K562 (cell line): ENCODE measurements around the gene CD40. TPM values are rescaled to one million over a fixed set of nuclear protein-coding genes. Genes with fewer than 3 reads are reported as not detected.

Source experiments
- CEBPZ ChIP-seq: fragments of 150-350 bp; IDR thresholded peaks from 2 replicates; pipeline ENCODE4 v1.6.1; 2014; ENCODE audit warnings: low read depth, mild to moderate bottlenecking, low read length, borderline replicate concordance
- CHD4 ChIP-seq: fragments of 200-600 bp; sonication (generic); IDR thresholded peaks from 3 replicates; pipeline ENCODE4 v1.6.1; 2012; ENCODE audit warnings: low read depth, mild to moderate bottlenecking, mixed read lengths, low read length, inconsistent platforms; ENCODE audit not compliant: insufficient read depth, insufficient replicate concordance, poor library complexity, severe bottlenecking
- CTBP1 ChIP-seq: fragments of 450-650 bp; IDR thresholded peaks from 2 replicates; pipeline ENCODE4 v1.6.1; 2016; ENCODE audit warnings: borderline replicate concordance
- JUND ChIP-seq, 2 experiments: IDR thresholded peaks; 2 replicates in 1 of 2; 3 replicates in 1 of 2; pipeline ENCODE4 v1.6.1; 2011; ENCODE audit warnings: borderline replicate concordance in 2 of 2, low read depth in 2 of 2, low read length in 2 of 2, improper control_type of control experiment in 1 of 2, missing biosample characterization in 1 of 2, missing genetic modification characterization in 1 of 2, missing genetic modification reagents in 1 of 2
- PTRF ChIP-seq: fragments of 450-650 bp; IDR thresholded peaks from 2 replicates; pipeline ENCODE4 v1.6.1; 2016; ENCODE audit warnings: mild to moderate bottlenecking, missing genetic modification characterization, missing compliant biosample characterization
- RAD51 ChIP-seq: fragments of 450-650 bp; IDR thresholded peaks from 2 replicates; pipeline ENCODE4 v1.7.1; 2016; ENCODE audit warnings: low read depth, mild to moderate bottlenecking, borderline replicate concordance
- RFX1 ChIP-seq: fragments of 450-650 bp; IDR thresholded peaks from 2 replicates; pipeline ENCODE4 v1.6.1; 2016; ENCODE audit warnings: mild to moderate bottlenecking, moderate library complexity
- SIX5 ChIP-seq, 2 experiments: IDR thresholded peaks; 2 replicates each; pipeline ENCODE4 v1.6.1; 2011; ENCODE audit warnings: low read length in 2 of 2, borderline replicate concordance in 1 of 2, low read depth in 1 of 2, mild to moderate bottlenecking in 1 of 2, moderate library complexity in 1 of 2; ENCODE audit not compliant: insufficient read depth in 1 of 2
- SMARCC2 ChIP-seq: fragments of 450-650 bp; IDR thresholded peaks from 2 replicates; pipeline ENCODE4 v1.6.1; 2017; ENCODE audit warnings: antibody characterized with exemption, moderate library complexity, mild to moderate bottlenecking, low read depth
- ZKSCAN1 ChIP-seq: fragments of 150-350 bp; IDR thresholded peaks from 2 replicates; pipeline ENCODE4 v1.6.1; 2016; ENCODE audit warnings: low read depth, low read length
- ZKSCAN8 ChIP-seq: fragments of 200-800 bp; sonication (Bioruptor generic); IDR thresholded peaks from 2 replicates; pipeline ENCODE4 v1.6.1; 2016; ENCODE audit warnings: missing genetic modification characterization, missing compliant biosample characterization
- ZNF212 ChIP-seq: fragments of 450-650 bp; formaldehyde crosslinking; IDR thresholded peaks from 2 replicates; pipeline ENCODE4 v1.4.0; 2020; ENCODE audit warnings: mild to moderate bottlenecking
- ZNF584 ChIP-seq: fragments of 200-800 bp; sonication (Bioruptor generic); IDR thresholded peaks from 2 replicates; pipeline ENCODE4 v1.6.1; 2016; ENCODE audit warnings: low read depth, mild to moderate bottlenecking, missing genetic modification characterization, missing compliant biosample characterization
- ZNF586 ChIP-seq: fragments of 450-650 bp; formaldehyde crosslinking; conservative IDR thresholded peaks from 2 replicates; pipeline ENCODE4 v1.4.0; 2020; ENCODE audit warnings: mild to moderate bottlenecking, moderate library complexity
- polyA plus RNA-seq, 8 experiments: library from polyadenylated mRNA; depleted of rRNA in 4 of 8; stranded (reverse) in 5 of 8; unstranded in 3 of 8; fragments of >200 nt; fragmentation: Nextera tagmentation in 2 of 8; fragmentation: Illumina TruSeq in 1 of 8; extraction: Ambion mirVana in 2 of 8; extraction: Trizol in 1 of 8; gene quantifications; 2 replicates each; pipeline versions ENCODE4 v1.2.1 to v1.2.3, GENCODE V29; 2011 to 2014; ENCODE audit warnings: inconsistent platforms in 1 of 8, missing spikeins in 1 of 8
- total RNA-seq, 7 experiments: library from RNA; depleted of rRNA in 6 of 7; stranded (reverse); fragments of >200 nt in 6 of 7; fragmentation: Illumina TruSeq in 2 of 7; extraction: Trizol in 2 of 7; gene quantifications; 2 replicates each; pipeline versions ENCODE4 v1.2.1 to v1.2.3, GENCODE V29; 2011 to 2021; ENCODE audit warnings: low replicate concordance in 1 of 7
- TF ChIP-seq, protein P1 (sequence below): sonication (generic); formaldehyde crosslinking; IDR thresholded peaks from 2 replicates; pipeline ENCODE4 v1.8.1; 2023; ENCODE audit warnings: mild to moderate bottlenecking, missing genetic modification reagents, moderate library complexity
- TF ChIP-seq, protein P2 (sequence below): fragments of 450-650 bp; IDR thresholded peaks from 2 replicates; pipeline ENCODE4 v1.6.1; 2016; ENCODE audit warnings: low read depth, mild to moderate bottlenecking, moderate library complexity
- TF ChIP-seq, protein P3 (sequence below): sonication (generic); formaldehyde crosslinking; IDR thresholded peaks from 2 replicates; pipeline ENCODE4 v1.4.0; 2020; ENCODE audit warnings: mild to moderate bottlenecking, missing genetic modification reagents
- TF ChIP-seq, protein P4 (sequence below): sonication (generic); formaldehyde crosslinking; IDR thresholded peaks from 2 replicates; pipeline ENCODE4 v1.9.0; 2022; ENCODE audit warnings: mild to moderate bottlenecking, missing genetic modification reagents

CD40 gene
- total and polyA plus RNA-seq, 9 of the 15 experiments (the other 6 are each of a cell fraction or from before 2014, with no cell fraction given): 0.76 to 3.7 (median 1.6) TPM

DNA sequence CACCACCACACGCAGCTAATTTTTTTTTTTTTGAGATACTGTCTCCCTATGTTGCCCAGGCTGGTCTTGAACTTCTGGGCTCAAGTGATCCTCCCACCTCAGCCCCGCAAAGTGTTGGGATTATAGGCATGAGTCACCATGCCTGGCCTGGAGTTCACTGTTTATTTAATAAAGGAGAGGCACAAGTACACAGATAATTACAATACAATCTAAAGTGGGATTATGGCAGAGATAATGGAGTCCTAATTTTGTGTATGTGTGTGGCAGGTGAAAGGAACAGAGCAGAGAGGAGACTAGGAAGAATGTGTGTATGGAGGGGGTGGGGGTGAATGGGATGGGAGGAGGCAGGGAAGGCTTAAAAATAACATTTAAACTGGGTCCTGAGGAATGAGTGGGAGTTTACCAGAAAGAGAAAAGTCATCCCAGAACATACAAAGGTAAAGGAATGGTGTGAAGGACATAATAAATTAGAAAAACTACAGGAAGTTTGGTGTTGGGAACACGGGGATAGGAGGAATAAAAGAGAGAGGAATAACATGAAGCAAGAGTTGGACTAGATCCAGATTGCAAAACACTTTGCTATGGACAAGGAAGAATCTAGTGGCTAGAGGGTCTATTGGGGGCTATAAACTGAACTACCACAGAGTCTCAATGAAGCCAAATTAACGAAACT, 32.8 kb upstream of the CD40 start (continued):
- TF ChIP-seq ZNF586 (CRISPR knock-in tag): no peak
- no peak for TF ChIP-seq ZKSCAN8
- no peak for TF ChIP-seq RFX1
- TF ChIP-seq, protein P1, sequence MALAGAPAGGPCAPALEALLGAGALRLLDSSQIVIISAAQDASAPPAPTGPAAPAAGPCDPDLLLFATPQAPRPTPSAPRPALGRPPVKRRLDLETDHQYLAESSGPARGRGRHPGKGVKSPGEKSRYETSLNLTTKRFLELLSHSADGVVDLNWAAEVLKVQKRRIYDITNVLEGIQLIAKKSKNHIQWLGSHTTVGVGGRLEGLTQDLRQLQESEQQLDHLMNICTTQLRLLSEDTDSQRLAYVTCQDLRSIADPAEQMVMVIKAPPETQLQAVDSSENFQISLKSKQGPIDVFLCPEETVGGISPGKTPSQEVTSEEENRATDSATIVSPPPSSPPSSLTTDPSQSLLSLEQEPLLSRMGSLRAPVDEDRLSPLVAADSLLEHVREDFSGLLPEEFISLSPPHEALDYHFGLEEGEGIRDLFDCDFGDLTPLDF (CRISPR knock-in tag): no peak
- no peak for TF ChIP-seq PTRF
- TF ChIP-seq, protein P2, sequence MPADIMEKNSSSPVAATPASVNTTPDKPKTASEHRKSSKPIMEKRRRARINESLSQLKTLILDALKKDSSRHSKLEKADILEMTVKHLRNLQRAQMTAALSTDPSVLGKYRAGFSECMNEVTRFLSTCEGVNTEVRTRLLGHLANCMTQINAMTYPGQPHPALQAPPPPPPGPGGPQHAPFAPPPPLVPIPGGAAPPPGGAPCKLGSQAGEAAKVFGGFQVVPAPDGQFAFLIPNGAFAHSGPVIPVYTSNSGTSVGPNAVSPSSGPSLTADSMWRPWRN: peak; percentile 64; the same call in 1 of the 2 replicates
- TF ChIP-seq, protein P3, sequence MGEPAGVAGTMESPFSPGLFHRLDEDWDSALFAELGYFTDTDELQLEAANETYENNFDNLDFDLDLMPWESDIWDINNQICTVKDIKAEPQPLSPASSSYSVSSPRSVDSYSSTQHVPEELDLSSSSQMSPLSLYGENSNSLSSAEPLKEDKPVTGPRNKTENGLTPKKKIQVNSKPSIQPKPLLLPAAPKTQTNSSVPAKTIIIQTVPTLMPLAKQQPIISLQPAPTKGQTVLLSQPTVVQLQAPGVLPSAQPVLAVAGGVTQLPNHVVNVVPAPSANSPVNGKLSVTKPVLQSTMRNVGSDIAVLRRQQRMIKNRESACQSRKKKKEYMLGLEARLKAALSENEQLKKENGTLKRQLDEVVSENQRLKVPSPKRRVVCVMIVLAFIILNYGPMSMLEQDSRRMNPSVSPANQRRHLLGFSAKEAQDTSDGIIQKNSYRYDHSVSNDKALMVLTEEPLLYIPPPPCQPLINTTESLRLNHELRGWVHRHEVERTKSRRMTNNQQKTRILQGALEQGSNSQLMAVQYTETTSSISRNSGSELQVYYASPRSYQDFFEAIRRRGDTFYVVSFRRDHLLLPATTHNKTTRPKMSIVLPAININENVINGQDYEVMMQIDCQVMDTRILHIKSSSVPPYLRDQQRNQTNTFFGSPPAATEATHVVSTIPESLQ (CRISPR knock-in tag): no peak
- TF ChIP-seq CTBP1: no peak
- TF ChIP-seq ZNF584 (CRISPR knock-in tag): no peak
- TF ChIP-seq SMARCC2: 0 out of 2 replicates have a peak, but pooled peaks have one; percentile 67
- TF ChIP-seq CEBPZ: no peak
- TF ChIP-seq ZNF212 (CRISPR knock-in tag): no peak
- TF ChIP-seq RAD51: no peak
- TF ChIP-seq JUND (IDR thresholded peaks at IDR 0.05; ENCODE audit: borderline replicate concordance, low read depth, low read length): peak; percentile 85
- TF ChIP-seq JUND (tag; IDR thresholded peaks at IDR 0.05; ENCODE audit: borderline replicate concordance, low read depth, low read length): peak; percentile 77; the same call in 1 of the 3 replicates
- 0 out of 2 replicates have a peak, but pooled peaks have one; percentile 6 for TF ChIP-seq ZKSCAN1
- TF ChIP-seq, protein P4, sequence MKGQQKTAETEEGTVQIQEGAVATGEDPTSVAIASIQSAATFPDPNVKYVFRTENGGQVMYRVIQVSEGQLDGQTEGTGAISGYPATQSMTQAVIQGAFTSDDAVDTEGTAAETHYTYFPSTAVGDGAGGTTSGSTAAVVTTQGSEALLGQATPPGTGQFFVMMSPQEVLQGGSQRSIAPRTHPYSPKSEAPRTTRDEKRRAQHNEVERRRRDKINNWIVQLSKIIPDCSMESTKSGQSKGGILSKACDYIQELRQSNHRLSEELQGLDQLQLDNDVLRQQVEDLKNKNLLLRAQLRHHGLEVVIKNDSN (CRISPR knock-in tag): no peak
- TF ChIP-seq SIX5 (IDR thresholded peaks at IDR 0.05; ENCODE audit: borderline replicate concordance in 1 of 2, insufficient read depth in 1 of 2, low read depth in 1 of 2, low read length in 2 of 2): no peak
- no peak for TF ChIP-seq CHD4
